ENCODE data around the gene MAP3K15.

Gene MAP3K15

GRCh38 chrX:19535476-19535875 lies 20.2 kb upstream of the MAP3K15 start:
- Histone ChIP-seq H3K79me2 (ENCODE audit: insufficient read depth, low read length) (no peaks in the 10 kb centered on the region), H3K9me3 (ENCODE audit: low read length) (no peaks in the 10 kb centered on the region), H3K36me3 (ENCODE audit: insufficient read depth, low read length) (peaks cover 13% of the 10 kb centered on the region; the same call in 1 of the 2 replicates), H2AFZ (ENCODE audit: low read length) (no peak overlapping the region), H3K4me2 (ENCODE audit: low read length) (no peak overlapping the region), H3K4me1 (ENCODE audit: insufficient read depth, low read length, severe bottlenecking) (no peaks in the 10 kb centered on the region), H3K27ac (ENCODE audit: low read depth, low read length, poor library complexity, severe bottlenecking) (no peak overlapping the region), H4K20me1 (ENCODE audit: insufficient read depth, low read length) (no peaks in the 10 kb centered on the region), H3K27me3 (ENCODE audit: insufficient read depth, low read length) (no peaks in the 10 kb centered on the region), H3K9me2 (ENCODE audit: low read depth, low read length) (no peaks in the 10 kb centered on the region), H3K4me3 (ENCODE audit: low read depth, low read length, poor library complexity, severe bottlenecking) (no peak overlapping the region), H3K9ac (ENCODE audit: low read length) (no peak overlapping the region), H3F3A (ENCODE audit: insufficient read depth, low read length) (no peaks in the 10 kb centered on the region)
- TF ChIP-seq, protein P1, sequence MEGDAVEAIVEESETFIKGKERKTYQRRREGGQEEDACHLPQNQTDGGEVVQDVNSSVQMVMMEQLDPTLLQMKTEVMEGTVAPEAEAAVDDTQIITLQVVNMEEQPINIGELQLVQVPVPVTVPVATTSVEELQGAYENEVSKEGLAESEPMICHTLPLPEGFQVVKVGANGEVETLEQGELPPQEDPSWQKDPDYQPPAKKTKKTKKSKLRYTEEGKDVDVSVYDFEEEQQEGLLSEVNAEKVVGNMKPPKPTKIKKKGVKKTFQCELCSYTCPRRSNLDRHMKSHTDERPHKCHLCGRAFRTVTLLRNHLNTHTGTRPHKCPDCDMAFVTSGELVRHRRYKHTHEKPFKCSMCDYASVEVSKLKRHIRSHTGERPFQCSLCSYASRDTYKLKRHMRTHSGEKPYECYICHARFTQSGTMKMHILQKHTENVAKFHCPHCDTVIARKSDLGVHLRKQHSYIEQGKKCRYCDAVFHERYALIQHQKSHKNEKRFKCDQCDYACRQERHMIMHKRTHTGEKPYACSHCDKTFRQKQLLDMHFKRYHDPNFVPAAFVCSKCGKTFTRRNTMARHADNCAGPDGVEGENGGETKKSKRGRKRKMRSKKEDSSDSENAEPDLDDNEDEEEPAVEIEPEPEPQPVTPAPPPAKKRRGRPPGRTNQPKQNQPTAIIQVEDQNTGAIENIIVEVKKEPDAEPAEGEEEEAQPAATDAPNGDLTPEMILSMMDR (IDR thresholded peaks at IDR 0.05; ENCODE audit: low read length), result peak; percentile 6; the same call in 1 of the 2 replicates
- TF ChIP-seq EZH2 (IDR thresholded peaks at IDR 0.05; ENCODE audit: borderline replicate concordance, low read length), result no peak

DNA sequence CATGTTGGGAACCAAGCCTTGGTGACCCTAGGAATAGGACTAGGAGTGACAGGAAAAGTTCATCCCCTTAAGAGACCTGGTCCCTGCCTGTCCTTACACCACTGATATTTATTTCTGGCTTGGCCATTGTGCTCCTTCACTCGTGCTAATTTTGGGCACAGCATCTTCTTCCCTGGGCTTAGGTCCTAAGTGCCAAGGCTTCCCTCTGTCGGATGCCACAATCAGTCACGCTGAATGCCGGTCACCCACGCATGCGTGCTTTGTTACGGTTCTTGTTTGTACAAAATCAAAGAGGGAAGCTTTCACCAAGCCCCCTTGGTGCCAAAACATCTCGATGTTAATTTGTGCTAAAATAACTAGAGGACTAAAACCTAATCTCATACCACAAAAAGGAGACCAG lies 17.4 kb upstream of the MAP3K15 start:
- H3K27ac ChIP-seq (ENCODE audit: low read depth, low read length, poor library complexity, severe bottlenecking), result no peak overlapping the region
- no peaks in the 10 kb centered on the region for H3K79me2 ChIP-seq (ENCODE audit: insufficient read depth, low read length)
- H3K4me3 ChIP-seq (ENCODE audit: low read depth, low read length, poor library complexity, severe bottlenecking), result no peak overlapping the region
- no peaks in the 10 kb centered on the region for H3K4me1 ChIP-seq (ENCODE audit: insufficient read depth, low read length, severe bottlenecking)
- H3K9ac ChIP-seq (ENCODE audit: low read length), result no peak overlapping the region
- no peak overlapping the region for H2AFZ ChIP-seq (ENCODE audit: low read length)
- no peak overlapping the region for H3K4me2 ChIP-seq (ENCODE audit: low read length)
- no peaks in the 10 kb centered on the region for H4K20me1 ChIP-seq (ENCODE audit: insufficient read depth, low read length)
- 0 out of 2 replicates have a peak, but pooled peaks cover 9% of the 10 kb centered on the region for H3K36me3 ChIP-seq (ENCODE audit: insufficient read depth, low read length)
- H3K9me2 ChIP-seq (ENCODE audit: low read depth, low read length), result no peaks in the 10 kb centered on the region
- TF ChIP-seq EZH2 (IDR thresholded peaks at IDR 0.05; ENCODE audit: borderline replicate concordance, low read length), result no peak
- TF ChIP-seq, protein P1 (IDR thresholded peaks at IDR 0.05; ENCODE audit: low read length), result no peak
- no peaks in the 10 kb centered on the region for H3K9me3 ChIP-seq (ENCODE audit: low read length)
- no peaks in the 10 kb centered on the region for H3K27me3 ChIP-seq (ENCODE audit: insufficient read depth, low read length)
- no peaks in the 10 kb centered on the region for H3F3A ChIP-seq (ENCODE audit: insufficient read depth, low read length)

- Histone ChIP-seq H3K27ac (ENCODE audit: low read depth, low read length, poor library complexity, severe bottlenecking) (no peak overlapping the region), H3K36me3 (ENCODE audit: insufficient read depth, low read length) (no peaks in the 10 kb centered on the region), H3K9me3 (ENCODE audit: low read length) (no peaks in the 10 kb centered on the region), H3F3A (ENCODE audit: insufficient read depth, low read length) (no peaks in the 10 kb centered on the region), H2AFZ (ENCODE audit: low read length) (no peak overlapping the region), H3K9me2 (ENCODE audit: low read depth, low read length) (no peaks in the 10 kb centered on the region), H3K79me2 (ENCODE audit: insufficient read depth, low read length) (no peaks in the 10 kb centered on the region), H3K4me1 (ENCODE audit: insufficient read depth, low read length, severe bottlenecking) (no peaks in the 10 kb centered on the region), H3K4me2 (ENCODE audit: low read length) (no peak overlapping the region), H4K20me1 (ENCODE audit: insufficient read depth, low read length) (no peaks in the 10 kb centered on the region), H3K9ac (ENCODE audit: low read length) (no peak overlapping the region), H3K27me3 (ENCODE audit: insufficient read depth, low read length) (no peaks in the 10 kb centered on the region), H3K4me3 (ENCODE audit: low read depth, low read length, poor library complexity, severe bottlenecking) (no peak overlapping the region)
- TF ChIP-seq EZH2 (IDR thresholded peaks at IDR 0.05; ENCODE audit: borderline replicate concordance, low read length), result no peak
- TF ChIP-seq, protein P1 (IDR thresholded peaks at IDR 0.05; ENCODE audit: low read length), result no peak
These were observed 2.7 kb upstream of the MAP3K15 start for GRCh38 chrX:19517965-19518364.

Measured in OCI-LY1 (cell line).